K562 (cell line): ENCODE measurements around the gene CPNE6. TPM values are rescaled to one million over a fixed set of nuclear protein-coding genes. Genes with fewer than 3 reads are reported as not detected.

ENCODE experiments used
- ELF2 ChIP-seq: fragments of 250-450 bp; sonication (Bioruptor Pico); IDR thresholded peaks from 2 replicates; pipeline ENCODE4 v1.5.0; 2021; ENCODE audit warnings: mild to moderate bottlenecking
- ESRRB ChIP-seq: fragments of 250-450 bp; sonication (Bioruptor Pico); IDR thresholded peaks from 2 replicates; pipeline ENCODE4 v1.5.0; 2020; ENCODE audit warnings: mild to moderate bottlenecking, moderate library complexity, borderline replicate concordance
- KHSRP ChIP-seq: fragments of 450-650 bp; IDR thresholded peaks from 2 replicates; pipeline ENCODE4 v1.6.1; 2017
- ZBED1 ChIP-seq: IDR thresholded peaks from 2 replicates; pipeline ENCODE4 v1.6.1; 2014
- polyA plus RNA-seq, 8 experiments: library from polyadenylated mRNA; depleted of rRNA in 4 of 8; stranded (reverse) in 5 of 8; unstranded in 3 of 8; fragments of >200 nt; fragmentation: Nextera tagmentation in 2 of 8; fragmentation: Illumina TruSeq in 1 of 8; extraction: Ambion mirVana in 2 of 8; extraction: Trizol in 1 of 8; gene quantifications; 2 replicates each; pipeline versions ENCODE4 v1.2.1 to v1.2.3, GENCODE V29; 2011 to 2014; ENCODE audit warnings: inconsistent platforms in 1 of 8, missing spikeins in 1 of 8
- total RNA-seq, 7 experiments: library from RNA; depleted of rRNA in 6 of 7; stranded (reverse); fragments of >200 nt in 6 of 7; fragmentation: Illumina TruSeq in 2 of 7; extraction: Trizol in 2 of 7; gene quantifications; 2 replicates each; pipeline versions ENCODE4 v1.2.1 to v1.2.3, GENCODE V29; 2011 to 2021; ENCODE audit warnings: low replicate concordance in 1 of 7
- TF ChIP-seq, protein P1 (sequence below): fragments of 250-450 bp; sonication (Bioruptor Pico); IDR thresholded peaks from 2 replicates; pipeline ENCODE4 v1.9.0; 2021; ENCODE audit warnings: mild to moderate bottlenecking, inconsistent platforms
- TF ChIP-seq, protein P2 (sequence below): fragments of 200-800 bp; sonication (Bioruptor generic); IDR thresholded peaks from 2 replicates; pipeline ENCODE4 v1.6.1; 2016; ENCODE audit warnings: missing genetic modification characterization, missing compliant biosample characterization
- TF ChIP-seq, protein P3 (sequence below): fragments of 250-450 bp; sonication (Bioruptor Pico); IDR thresholded peaks from 2 replicates; pipeline ENCODE4 v1.8.0; 2021; ENCODE audit warnings: borderline replicate concordance, mild to moderate bottlenecking, moderate library complexity; ENCODE audit not compliant: poor library complexity, severe bottlenecking

Gene CPNE6
- total and polyA plus RNA-seq, 9 of the 15 experiments (the other 6 are each of a cell fraction or from before 2014, with no cell fraction given) = not detected

DNA sequence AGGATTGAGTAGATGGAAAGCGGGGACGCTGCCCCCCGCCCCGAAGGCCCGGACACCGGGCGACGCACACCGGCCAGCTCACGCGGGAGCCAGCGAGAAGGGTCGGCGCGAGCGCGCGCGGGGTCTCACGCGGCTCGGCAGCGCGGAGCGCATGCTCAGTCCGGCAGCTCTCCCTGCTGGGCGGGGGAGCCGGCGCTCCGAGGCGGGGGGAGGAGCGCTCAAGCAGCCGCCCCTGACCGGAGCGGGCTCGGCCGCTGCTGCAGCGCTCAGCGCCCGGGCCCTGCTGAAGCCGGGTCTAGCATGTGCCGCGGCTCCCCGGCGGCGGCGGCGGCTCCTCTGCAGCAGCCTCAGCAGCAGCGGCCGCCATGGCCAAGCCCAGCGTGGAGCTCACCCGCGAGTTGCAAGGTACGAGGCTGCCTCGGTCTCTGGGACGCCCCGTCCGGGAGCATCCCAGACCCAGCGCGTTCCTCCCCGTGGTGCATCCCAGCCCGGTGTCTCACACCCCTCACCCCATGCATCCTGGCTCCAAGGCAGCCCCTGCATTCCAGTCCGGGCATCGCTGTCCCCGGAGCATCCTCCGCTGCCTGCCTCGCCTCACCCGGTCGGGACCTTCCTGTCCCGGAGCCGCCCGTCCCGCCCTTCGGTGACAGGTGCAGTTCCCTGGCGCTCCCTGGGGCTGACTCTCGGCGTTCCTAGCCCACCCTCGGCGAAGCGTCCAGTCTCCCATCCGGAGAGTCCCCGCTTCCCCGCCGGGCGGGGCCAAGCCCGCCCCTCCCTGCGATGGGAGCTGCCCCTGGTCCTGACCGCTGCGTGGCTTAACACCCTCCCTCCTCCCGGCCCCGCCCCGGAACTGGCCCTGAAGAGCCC is 19.3 kb upstream of the CPNE6 start, which contains the start of gene CARMIL3 (continued):
- no peak for TF ChIP-seq ESRRB
- TF ChIP-seq, protein P1, sequence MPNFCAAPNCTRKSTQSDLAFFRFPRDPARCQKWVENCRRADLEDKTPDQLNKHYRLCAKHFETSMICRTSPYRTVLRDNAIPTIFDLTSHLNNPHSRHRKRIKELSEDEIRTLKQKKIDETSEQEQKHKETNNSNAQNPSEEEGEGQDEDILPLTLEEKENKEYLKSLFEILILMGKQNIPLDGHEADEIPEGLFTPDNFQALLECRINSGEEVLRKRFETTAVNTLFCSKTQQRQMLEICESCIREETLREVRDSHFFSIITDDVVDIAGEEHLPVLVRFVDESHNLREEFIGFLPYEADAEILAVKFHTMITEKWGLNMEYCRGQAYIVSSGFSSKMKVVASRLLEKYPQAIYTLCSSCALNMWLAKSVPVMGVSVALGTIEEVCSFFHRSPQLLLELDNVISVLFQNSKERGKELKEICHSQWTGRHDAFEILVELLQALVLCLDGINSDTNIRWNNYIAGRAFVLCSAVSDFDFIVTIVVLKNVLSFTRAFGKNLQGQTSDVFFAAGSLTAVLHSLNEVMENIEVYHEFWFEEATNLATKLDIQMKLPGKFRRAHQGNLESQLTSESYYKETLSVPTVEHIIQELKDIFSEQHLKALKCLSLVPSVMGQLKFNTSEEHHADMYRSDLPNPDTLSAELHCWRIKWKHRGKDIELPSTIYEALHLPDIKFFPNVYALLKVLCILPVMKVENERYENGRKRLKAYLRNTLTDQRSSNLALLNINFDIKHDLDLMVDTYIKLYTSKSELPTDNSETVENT (CRISPR knock-in tag) = no peak
- TF ChIP-seq KHSRP = no peak
- TF ChIP-seq, protein P2, sequence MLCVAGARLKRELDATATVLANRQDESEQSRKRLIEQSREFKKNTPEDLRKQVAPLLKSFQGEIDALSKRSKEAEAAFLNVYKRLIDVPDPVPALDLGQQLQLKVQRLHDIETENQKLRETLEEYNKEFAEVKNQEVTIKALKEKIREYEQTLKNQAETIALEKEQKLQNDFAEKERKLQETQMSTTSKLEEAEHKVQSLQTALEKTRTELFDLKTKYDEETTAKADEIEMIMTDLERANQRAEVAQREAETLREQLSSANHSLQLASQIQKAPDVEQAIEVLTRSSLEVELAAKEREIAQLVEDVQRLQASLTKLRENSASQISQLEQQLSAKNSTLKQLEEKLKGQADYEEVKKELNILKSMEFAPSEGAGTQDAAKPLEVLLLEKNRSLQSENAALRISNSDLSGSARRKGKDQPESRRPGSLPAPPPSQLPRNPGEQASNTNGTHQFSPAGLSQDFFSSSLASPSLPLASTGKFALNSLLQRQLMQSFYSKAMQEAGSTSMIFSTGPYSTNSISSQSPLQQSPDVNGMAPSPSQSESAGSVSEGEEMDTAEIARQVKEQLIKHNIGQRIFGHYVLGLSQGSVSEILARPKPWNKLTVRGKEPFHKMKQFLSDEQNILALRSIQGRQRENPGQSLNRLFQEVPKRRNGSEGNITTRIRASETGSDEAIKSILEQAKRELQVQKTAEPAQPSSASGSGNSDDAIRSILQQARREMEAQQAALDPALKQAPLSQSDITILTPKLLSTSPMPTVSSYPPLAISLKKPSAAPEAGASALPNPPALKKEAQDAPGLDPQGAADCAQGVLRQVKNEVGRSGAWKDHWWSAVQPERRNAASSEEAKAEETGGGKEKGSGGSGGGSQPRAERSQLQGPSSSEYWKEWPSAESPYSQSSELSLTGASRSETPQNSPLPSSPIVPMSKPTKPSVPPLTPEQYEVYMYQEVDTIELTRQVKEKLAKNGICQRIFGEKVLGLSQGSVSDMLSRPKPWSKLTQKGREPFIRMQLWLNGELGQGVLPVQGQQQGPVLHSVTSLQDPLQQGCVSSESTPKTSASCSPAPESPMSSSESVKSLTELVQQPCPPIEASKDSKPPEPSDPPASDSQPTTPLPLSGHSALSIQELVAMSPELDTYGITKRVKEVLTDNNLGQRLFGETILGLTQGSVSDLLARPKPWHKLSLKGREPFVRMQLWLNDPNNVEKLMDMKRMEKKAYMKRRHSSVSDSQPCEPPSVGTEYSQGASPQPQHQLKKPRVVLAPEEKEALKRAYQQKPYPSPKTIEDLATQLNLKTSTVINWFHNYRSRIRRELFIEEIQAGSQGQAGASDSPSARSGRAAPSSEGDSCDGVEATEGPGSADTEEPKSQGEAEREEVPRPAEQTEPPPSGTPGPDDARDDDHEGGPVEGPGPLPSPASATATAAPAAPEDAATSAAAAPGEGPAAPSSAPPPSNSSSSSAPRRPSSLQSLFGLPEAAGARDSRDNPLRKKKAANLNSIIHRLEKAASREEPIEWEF (CRISPR knock-in tag) = no peak
- no peak for TF ChIP-seq ELF2 (CRISPR knock-in tag)
- TF ChIP-seq, protein P3, sequence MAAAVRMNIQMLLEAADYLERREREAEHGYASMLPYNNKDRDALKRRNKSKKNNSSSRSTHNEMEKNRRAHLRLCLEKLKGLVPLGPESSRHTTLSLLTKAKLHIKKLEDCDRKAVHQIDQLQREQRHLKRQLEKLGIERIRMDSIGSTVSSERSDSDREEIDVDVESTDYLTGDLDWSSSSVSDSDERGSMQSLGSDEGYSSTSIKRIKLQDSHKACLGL = no peak
- TF ChIP-seq ZBED1 = no peak
